NCI-H82 treated with DMSO at 0.1 percent for 48 hours (cell line): Measurements from ENCODE around the gene SLC22A16.
"Not testable (repeated sequence)": the region's sequence is repeated elsewhere in the genome, so short reads cannot be mapped to it uniquely, and the experiment has no call there.

Experiments used
- DNase-seq: peaks from one replicate; lab custom pipeline; 2025; ENCODE audit not compliant: unreplicated experiment; lab: John Stamatoyannopoulos, UW

The SLC22A16 gene

GRCh38 chr6:110476046-110476849 lies at the start of gene SLC22A16:
TSS of gene SLC22A16 (minus strand) at chr6:110476613. CDS start at chr6:110476574, 39 bp downstream.
- no peak for DNase-seq

GRCh38 chr6:110525001-110525400 lies 48.6 kb upstream of the SLC22A16 start:
- DNase-seq: no peak

- DNase-seq: no peak
Measured at GRCh38 chr6:110524305-110524704, 47.9 kb upstream of the SLC22A16 start.

GRCh38 chr6:110523451-110524021 lies 47.1 kb upstream of the SLC22A16 start:
- no peak for DNase-seq

GRCh38 chr6:110522427-110522826 lies 46.0 kb upstream of the SLC22A16 start:
- DNase-seq: no peak

- no peak for DNase-seq
Measured at GRCh38 chr6:110520992-110521543, 44.7 kb upstream of the SLC22A16 start.

- no peak for DNase-seq
Measured at GRCh38 chr6:110520209-110520965, 44.0 kb upstream of the SLC22A16 start.

GRCh38 chr6:110517601-110518281 lies 41.3 kb upstream of the SLC22A16 start:
- DNase-seq: no peak

- no peak for DNase-seq
Measured at GRCh38 chr6:110517034-110517433, 40.6 kb upstream of the SLC22A16 start.

GRCh38 chr6:110514818-110515217 lies 38.4 kb upstream of the SLC22A16 start:
- DNase-seq: no peak

GRCh38 chr6:110512991-110513390 lies 36.6 kb upstream of the SLC22A16 start:
- no peak for DNase-seq

- DNase-seq: not testable (repeated sequence)
Measured at GRCh38 chr6:110512549-110512948, 36.1 kb upstream of the SLC22A16 start.

- DNase-seq: no peak
Measured at GRCh38 chr6:110511401-110511800, 35.0 kb upstream of the SLC22A16 start.

GRCh38 chr6:110509617-110510241 lies 33.3 kb upstream of the SLC22A16 start:
- DNase-seq: no peak

- not testable (repeated sequence) for DNase-seq
Measured at GRCh38 chr6:110504891-110505290, 28.5 kb upstream of the SLC22A16 start.

- no peak for DNase-seq
Measured at GRCh38 chr6:110495949-110496348, 19.5 kb upstream of the SLC22A16 start.

- no peak for DNase-seq
Measured at GRCh38 chr6:110493253-110493800, 16.9 kb upstream of the SLC22A16 start.

- no peak for DNase-seq
Measured at GRCh38 chr6:110492584-110492983, 16.2 kb upstream of the SLC22A16 start.

GRCh38 chr6:110491644-110492317 lies 15.4 kb upstream of the SLC22A16 start:
- no peak for DNase-seq

GRCh38 chr6:110491299-110491643 lies 14.9 kb upstream of the SLC22A16 start:
- DNase-seq: no peak
